Inflammatory macrophage treated with lipopolysaccharide for 4 hours (primary cell): Measurements from ENCODE around the gene RHNO1.

Experiments
- DNase-seq: peaks from one replicate; pipeline ENCODE4 v3.0.0-alpha.2; 2020

RHNO1 gene

DNA sequence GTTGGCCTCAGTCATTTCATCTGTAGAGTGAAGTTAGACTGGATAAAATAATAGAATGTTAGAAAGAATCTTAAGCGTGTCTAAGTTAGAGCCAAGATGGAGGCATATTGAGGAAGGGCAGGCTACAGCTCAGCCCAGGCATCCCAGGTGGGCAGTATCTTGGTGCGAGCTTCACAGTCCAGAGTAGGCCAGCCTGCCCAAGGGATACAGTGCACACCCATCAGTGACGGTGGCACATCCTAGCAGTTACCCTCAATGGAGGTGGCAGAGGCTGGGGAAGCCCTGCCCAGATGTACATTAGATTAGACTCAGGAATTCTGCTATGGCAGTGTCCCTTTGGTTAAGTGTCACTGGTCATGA is 35.2 kb downstream of the RHNO1 start:
- no peak for DNase-seq

DNA sequence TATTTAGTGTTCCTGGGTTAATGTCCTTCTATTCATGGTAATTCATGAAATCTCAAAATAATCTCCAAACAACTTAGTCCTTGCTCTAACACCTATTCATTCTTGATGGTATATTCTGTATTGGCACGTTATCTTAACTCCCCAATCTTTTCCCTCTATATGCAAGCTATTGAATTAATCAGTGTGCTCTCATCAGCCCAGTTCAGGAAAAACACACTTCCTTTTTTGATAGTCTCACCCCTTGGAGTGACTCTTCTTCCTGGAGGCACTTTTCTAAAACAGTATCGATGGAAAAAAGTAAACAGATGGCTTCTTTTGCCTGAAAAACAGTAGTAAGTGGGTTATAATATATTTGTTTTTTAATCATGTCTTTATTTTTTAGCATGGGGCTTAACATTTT is 42.2 kb downstream of the RHNO1 start:
- no peak for DNase-seq

DNA sequence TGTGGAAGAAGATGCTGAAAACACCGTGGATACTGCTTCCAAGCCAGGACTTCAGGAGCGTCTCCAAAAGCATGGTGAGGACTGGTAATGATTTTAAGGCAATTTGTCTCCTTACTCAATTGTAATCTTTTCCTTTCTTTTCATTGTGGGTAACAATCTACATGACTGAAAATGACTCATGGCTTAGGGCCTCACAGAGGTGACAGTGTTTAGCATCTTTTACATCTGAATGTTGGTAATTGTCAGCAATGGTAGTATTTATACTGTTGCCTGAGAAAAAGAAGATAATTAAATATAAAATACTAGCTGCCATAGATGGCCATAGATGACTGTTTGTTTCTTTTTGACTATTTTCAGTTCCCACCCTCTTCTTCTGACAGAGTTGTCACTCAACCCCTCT is 45.3 kb downstream of the RHNO1 start:
- no peak for DNase-seq

DNA sequence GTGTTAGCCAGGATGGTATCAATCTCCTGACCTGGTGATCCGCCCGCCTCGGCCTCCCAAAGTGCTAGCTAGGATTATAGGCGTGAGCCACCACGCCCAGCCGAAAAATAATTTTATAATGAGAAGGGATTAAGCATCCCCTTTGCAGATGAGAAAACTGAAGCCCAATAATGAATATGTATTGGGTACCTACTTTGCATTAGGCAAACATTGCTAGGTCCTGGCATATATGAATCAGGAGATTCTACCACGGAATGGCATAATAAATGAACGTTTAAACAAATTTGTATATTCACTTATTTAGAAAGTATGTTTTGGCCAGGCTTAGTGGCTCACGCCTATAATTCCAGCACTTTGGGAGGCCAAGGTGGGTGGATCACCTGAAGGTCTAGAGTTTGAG is 46.0 kb downstream of the RHNO1 start:
- no peak for DNase-seq

DNA sequence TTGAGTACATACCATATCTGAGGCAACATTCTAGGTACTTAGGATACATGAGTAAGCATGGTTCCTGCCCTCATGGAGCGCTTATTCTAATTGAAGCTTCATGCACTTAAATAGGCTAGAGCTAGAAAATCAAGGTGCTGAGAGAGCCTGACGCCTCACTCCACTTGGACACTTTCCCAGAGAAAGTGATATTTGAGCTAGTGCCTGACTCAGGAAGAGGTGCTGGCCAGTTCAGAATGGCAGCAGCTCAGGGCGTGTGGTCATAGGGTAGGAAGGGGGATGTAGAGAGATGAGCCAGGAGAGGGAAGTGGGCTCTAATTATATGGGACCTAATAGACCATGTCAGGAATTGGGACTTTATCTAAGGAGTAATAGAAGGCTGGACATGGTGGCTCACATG is 47.0 kb downstream of the RHNO1 start:
- no peak for DNase-seq

DNA sequence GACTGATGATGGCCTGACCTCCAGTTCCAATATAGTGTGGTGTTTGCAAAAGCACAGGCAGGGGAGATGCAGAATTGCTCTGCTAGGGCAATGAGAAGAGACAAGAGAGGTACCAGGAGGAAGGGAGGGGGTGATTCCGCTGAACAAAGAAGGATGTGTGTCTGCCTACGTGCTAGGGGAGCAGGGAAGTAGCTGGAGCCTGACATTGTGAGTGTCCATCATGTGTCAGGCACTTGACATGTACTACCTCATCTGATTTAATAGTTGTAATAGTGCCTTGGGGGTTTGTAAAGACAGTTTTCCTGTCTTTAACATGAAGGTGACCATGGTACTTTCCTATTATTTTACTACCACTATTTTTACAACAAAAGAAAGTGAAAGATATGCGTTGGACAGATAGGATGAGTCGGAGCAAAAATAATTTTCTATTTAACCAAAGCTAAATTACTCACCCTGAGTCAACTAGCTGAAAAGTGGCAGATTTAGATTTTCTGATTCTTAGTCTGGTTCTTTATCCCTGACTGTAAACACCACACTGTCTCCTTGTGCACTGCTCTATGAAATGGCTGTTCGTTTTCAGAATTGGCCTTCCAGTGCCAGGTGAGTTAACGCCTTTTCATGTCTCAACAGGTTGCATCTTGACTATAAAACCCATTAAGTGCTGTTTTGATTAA is 48.4 kb downstream of the RHNO1 start:
- peak; percentile 9 for DNase-seq

DNA sequence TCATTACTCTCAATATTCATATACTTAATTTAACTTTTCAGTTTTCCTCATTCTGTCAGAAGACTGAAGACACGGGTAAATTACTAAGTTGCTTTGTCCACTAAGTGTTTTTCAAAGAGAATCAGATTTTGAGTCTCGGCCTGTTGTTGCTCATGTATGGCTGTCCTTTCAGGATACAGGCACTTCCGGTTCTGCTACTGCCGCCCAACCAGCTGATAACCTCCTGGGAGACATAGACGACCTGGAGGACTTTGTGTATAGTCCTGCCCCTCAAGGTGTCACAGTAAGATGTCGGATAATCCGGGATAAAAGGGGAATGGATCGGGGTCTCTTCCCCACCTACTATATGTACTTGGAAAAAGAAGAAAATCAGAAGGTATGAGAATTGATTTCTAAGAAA is 53.8 kb downstream of the RHNO1 start:
- no peak for DNase-seq

DNA sequence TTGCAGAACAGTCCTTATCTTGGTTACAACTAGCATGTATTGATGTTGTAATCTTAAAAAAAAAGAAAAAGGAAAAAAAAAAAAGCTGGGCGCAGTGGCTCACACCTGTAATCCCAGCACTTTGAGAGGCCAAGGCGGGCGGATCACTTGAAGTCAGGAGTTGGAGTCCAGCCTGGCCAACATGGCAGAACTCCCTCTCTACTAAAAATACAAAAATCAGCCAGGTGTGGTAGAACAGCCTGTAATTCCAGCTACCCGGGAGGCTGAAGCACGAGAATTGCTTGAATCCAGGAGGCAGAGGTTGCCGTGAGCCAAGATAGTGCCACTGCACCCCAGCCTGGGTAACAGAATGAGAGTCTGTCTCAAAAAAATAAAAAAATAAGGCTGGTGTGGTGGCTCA is 56.6 kb downstream of the RHNO1 start:
- DNase-seq: no peak

DNA sequence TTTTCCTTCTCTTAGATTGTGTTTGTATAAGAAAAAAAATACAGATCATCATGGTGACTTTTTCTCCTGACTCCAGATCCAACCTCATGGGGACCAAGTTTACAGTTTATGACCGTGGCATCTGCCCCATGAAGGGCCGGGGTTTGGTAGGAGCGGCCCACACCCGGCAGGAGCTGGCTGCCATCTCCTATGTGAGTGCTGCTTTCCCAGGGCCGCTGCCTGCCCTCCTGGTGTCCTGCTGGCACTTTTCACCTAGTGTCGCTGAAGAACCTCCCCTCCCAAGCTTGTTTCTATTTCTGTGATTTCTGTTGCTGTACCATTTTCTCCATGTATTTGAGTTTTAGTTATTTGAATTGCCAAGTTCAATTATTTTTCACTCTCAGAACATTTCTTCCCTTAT is 57.3 kb downstream of the RHNO1 start:
- no peak for DNase-seq

DNA sequence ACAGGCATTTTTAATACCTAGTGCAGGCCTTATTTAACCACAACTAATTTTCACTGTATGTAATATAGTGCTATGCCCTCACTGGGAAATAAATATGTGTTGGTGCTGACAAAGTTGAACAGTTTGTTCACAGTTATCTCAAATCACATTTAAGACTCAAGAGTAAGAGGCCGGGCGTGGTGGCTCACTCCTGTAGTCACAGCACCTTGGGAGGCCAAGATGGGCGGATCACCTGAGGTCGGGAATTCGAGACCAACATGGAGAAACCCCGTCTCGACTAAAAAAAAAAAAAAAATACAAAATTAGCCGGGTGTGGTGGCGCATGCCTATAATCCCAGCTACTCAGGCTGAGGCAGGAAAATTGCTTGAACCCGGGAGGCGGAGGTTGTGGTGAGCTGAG is 59.3 kb downstream of the RHNO1 start:
- no peak for DNase-seq

DNA sequence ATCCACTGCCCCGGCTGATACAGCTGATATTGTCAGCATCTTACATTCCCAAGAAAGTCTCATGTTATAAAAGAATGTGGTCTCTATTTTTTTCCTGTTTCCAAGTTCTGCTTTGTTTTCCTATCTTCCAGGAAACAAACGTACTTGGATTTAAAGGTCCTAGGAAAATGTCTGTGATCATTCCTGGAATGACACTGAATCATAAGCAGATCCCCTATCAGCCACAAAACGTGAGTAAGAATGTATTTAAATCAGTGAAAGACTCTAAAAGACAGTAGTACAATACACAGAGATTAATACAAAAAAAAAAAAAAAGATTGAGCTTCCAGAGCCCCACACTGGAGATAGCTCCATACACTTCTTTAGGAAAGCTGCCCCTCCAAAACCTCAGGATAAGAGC is 60.5 kb downstream of the RHNO1 start:
- DNase-seq: no peak
